RWPE2 (cell line): ENCODE data around the gene LYSMD1.
A peak's percentile ranks its signal among the peaks of the same experiment; 100 is the strongest.

Experiments
- ATAC-seq: fragments of 200-7000 bp; cut with Tn5 transposase; 3 replicates; pipeline ENCODE4 v1.9.1; 2021; ENCODE audit warnings: low read depth
- DNase-seq: peaks from one replicate; pipeline ENCODE4 v3.0.0-alpha.2; 2020; ENCODE audit warnings: low spot score
- H3K27ac ChIP-seq: fragments of 450-650 bp; 2 replicates; pipeline ENCODE4 v1.5.1; 2017; ENCODE audit warnings: mild to moderate bottlenecking; ENCODE audit not compliant: poor library complexity, severe bottlenecking
- H3K27me3 ChIP-seq: fragments of 250-450 bp; sonication (Bioruptor Pico); 2 replicates; pipeline ENCODE4 v1.5.1; 2021; ENCODE audit warnings: mild to moderate bottlenecking, moderate library complexity; ENCODE audit not compliant: insufficient read depth, poor library complexity, severe bottlenecking
- H3K36me3 ChIP-seq: fragments of 250-450 bp; sonication (Bioruptor Pico); 2 replicates; pipeline ENCODE4 v1.5.1; 2020; ENCODE audit warnings: low read depth, mild to moderate bottlenecking, moderate library complexity
- H3K4me1 ChIP-seq: fragments of 250-450 bp; sonication (Bioruptor Pico); 2 replicates; pipeline ENCODE4 v1.5.1; 2021; ENCODE audit warnings: mild to moderate bottlenecking, moderate library complexity; ENCODE audit not compliant: insufficient read depth, poor library complexity, severe bottlenecking
- H3K4me3 ChIP-seq: fragments of 250-450 bp; sonication (Bioruptor Pico); 2 replicates; pipeline ENCODE4 v1.5.1; 2021; ENCODE audit warnings: mild to moderate bottlenecking, moderate library complexity; ENCODE audit not compliant: severe bottlenecking
- H3K9me3 ChIP-seq: fragments of 250-450 bp; sonication (Bioruptor Pico); 2 replicates; pipeline ENCODE4 v1.5.1; 2021; ENCODE audit warnings: mild to moderate bottlenecking, moderate library complexity; ENCODE audit not compliant: severe bottlenecking
- CTCF ChIP-seq: fragments of 450-650 bp; IDR thresholded peaks from one replicate; pipeline ENCODE4 v1.5.1; 2017; ENCODE audit warnings: mild to moderate bottlenecking, moderate library complexity; ENCODE audit not compliant: poor library complexity, severe bottlenecking

The LYSMD1 gene

DNA sequence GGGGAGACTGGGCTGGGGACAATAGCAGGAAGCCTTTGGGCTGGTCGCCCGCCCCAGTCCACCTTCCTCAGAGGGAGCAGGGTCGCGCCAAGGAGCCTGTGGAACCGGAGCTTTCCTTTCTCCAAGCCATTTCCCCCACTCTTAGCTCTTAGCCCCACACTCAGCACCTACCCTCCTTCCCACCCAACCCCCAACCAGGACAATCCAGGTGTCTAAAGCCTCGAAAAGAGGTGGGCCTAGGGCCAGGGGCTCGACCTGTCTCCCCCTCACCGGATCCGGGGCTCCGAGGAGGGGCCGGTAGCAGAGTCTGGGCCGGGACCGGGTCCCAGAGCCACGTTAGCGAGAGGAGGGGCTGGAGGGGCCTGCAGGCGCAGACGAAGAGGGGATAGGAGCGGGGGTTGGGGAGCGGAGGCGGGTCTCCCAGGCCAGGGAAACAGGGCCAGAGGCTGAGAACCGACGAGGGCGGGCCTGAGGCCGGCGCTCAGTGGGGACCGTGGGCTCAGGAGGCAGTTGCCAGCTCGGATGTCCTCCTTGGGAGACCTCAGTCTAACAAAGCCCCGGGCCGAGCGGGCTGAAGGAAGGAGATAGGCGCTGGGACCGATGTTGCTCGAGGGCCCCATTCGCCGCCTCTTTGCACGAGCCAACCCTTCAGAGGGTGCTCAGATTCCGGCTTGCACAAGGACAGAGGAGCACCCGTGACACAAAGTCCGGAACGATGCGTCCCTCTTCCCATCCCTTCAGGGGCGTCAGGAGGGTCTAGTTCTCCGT, 20.2 kb downstream of the LYSMD1 start:
- Histone ChIP-seq H3K36me3 (no peaks in the 10 kb centered on the region), H3K9me3 (no peaks in the 10 kb centered on the region), H3K4me3 (peak overlapping the region; percentile 39), H3K4me1 (no peaks in the 10 kb centered on the region), H3K27ac (no peak overlapping the region), H3K27me3 (no peaks in the 10 kb centered on the region)
- DNase-seq (no peak), ATAC-seq (no peak)
- no peak for TF ChIP-seq CTCF

DNA sequence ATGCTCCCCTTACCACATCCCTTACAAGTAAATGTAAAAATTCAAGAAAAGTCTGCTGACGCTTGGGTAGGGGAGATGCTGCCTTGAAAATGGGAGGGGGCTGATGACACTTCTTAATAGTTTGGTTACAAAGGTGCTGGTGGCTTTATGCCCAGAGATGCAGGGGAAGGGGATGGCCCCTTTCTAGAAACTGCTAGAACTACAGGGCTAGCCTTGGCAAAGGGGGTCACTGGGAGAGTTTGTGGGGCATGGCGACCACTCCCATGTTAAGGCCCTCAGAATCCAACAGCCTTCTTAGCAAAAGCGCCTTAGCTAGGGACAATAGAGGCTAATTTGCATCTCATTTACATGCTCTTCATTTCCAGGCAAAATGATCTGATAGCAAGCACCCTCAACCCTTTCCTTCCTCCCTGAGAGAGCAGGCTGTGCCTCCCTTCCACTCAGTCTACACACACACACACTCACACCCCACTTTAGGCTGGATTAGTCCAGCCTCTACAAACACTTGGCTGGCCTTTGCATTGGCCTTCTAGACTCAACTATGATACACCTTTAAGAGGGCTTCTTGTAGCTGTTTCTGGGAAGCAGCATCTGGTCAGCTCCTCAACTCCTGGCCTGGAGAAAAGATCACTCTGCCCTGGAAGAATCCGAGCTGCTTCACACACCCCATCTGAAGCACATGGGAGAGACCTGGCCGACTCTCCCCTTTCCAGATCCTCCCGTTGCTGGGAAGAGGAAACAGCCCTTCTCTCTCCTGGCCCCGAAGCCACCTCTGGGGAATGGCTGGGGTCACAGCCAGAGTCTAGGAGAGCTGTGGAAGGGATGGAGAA, 21.0 kb downstream of the LYSMD1 start:
- no peak overlapping the region for H3K4me3 ChIP-seq
- no peaks in the 10 kb centered on the region for H3K9me3 ChIP-seq
- no peak for TF ChIP-seq CTCF
- H3K4me1 ChIP-seq: no peaks in the 10 kb centered on the region
- H3K27ac ChIP-seq: no peak overlapping the region
- DNase-seq (no peak), ATAC-seq (no peak)
- H3K27me3 ChIP-seq: no peaks in the 10 kb centered on the region
- no peaks in the 10 kb centered on the region for H3K36me3 ChIP-seq

- TF ChIP-seq CTCF: no peak
- no peak for DNase-seq
- Histone ChIP-seq H3K27ac (no peak overlapping the region), H3K27me3 (no peaks in the 10 kb centered on the region), H3K9me3 (no peaks in the 10 kb centered on the region), H3K4me3 (no peak overlapping the region), H3K4me1 (no peaks in the 10 kb centered on the region), H3K36me3 (no peaks in the 10 kb centered on the region)
- no peak for ATAC-seq
Measured at GRCh38 chr1:151143986-151144385, 21.7 kb downstream of the LYSMD1 start.

DNA sequence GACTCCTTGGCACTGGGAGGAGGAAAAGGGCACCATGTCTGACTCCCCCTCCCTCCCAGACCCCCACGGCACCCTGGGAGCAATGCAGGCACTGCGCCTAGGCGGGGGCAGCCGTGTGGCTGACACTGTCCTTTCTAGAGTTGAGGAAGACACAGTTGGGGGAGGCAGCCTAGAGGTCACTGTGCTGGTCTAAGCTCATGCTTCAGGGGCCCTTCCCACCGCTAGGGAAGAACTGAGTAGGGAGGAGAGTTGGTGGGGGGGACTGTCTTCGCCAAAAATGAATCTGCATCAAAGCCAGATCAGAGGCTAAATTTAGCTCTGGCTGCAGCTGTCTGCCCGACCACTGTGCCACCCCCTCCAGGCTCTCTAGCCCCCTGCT, 22.7 kb downstream of the LYSMD1 start:
- TF ChIP-seq CTCF: no peak
- Histone ChIP-seq H3K27me3 (no peaks in the 10 kb centered on the region), H3K27ac (no peak overlapping the region), H3K4me1 (no peaks in the 10 kb centered on the region), H3K36me3 (no peaks in the 10 kb centered on the region), H3K4me3 (no peak overlapping the region), H3K9me3 (no peaks in the 10 kb centered on the region)
- ATAC-seq (no peak), DNase-seq (no peak)
